H1 (cell line): ENCODE measurements around the gene DYDC2.

Experiments
- CHD1 ChIP-seq: IDR thresholded peaks from 2 replicates; pipeline ENCODE4 v1.6.1; 2012; ENCODE audit warnings: low read depth, low read length, improper control_type of control experiment
- CHD2 ChIP-seq: IDR thresholded peaks from 2 replicates; pipeline ENCODE4 v1.6.1; 2012; ENCODE audit warnings: low read length, improper control_type of control experiment
- CREB1 ChIP-seq: IDR thresholded peaks from 2 replicates; pipeline ENCODE4 v1.6.1; 2012; ENCODE audit warnings: inconsistent platforms
- EZH2 ChIP-seq: fragments of 200-600 bp; sonication (generic); IDR thresholded peaks from 2 replicates; pipeline ENCODE4 v1.7.1; 2012; ENCODE audit warnings: low read depth, mild to moderate bottlenecking, moderate library complexity, low read length, inconsistent platforms; ENCODE audit not compliant: severe bottlenecking
- POLR2A ChIP-seq, 2 experiments: IDR thresholded peaks; 1 replicate in 1 of 2; 2 replicates in 1 of 2; pipeline ENCODE4 v1.6.1; 2011; ENCODE audit warnings: low read depth in 2 of 2, low read length in 2 of 2, mild to moderate bottlenecking in 2 of 2; ENCODE audit errors: control extremely low read depth in 1 of 2
- POLR2AphosphoS5 ChIP-seq: IDR thresholded peaks from 2 replicates; pipeline ENCODE4 v1.6.1; 2011; ENCODE audit warnings: low read depth, low read length
- RXRA ChIP-seq: IDR thresholded peaks from 2 replicates; pipeline ENCODE4 v1.6.1; 2011; ENCODE audit warnings: low read depth, mild to moderate bottlenecking, low read length, moderate library complexity; ENCODE audit not compliant: insufficient read depth
- SIN3A ChIP-seq, 2 experiments: IDR thresholded peaks in 1 of 2; conservative IDR thresholded peaks in 1 of 2; 2 replicates each; pipeline ENCODE4 v1.6.1; 2011 to 2012; ENCODE audit warnings: low read length in 2 of 2, improper control_type of control experiment in 1 of 2, low read depth in 1 of 2, mild to moderate bottlenecking in 1 of 2
- SP1 ChIP-seq: IDR thresholded peaks from 2 replicates; pipeline ENCODE4 v1.6.1; 2011; ENCODE audit warnings: low read depth, low read length
- TAF1 ChIP-seq: IDR thresholded peaks from 2 replicates; pipeline ENCODE4 v1.6.1; 2011; ENCODE audit warnings: mild to moderate bottlenecking, low read depth, low read length
- TCF12 ChIP-seq: IDR thresholded peaks from 2 replicates; pipeline ENCODE4 v1.6.1; 2011; ENCODE audit warnings: low read depth, mild to moderate bottlenecking, low read length
- TF ChIP-seq, protein P1 (sequence below), 3 experiments: IDR thresholded peaks; 1 replicate in 2 of 3; 2 replicates in 1 of 3; pipeline versions ENCODE4 v1.5.1 to v1.6.1; 2011; ENCODE audit warnings: low read length in 3 of 3, mild to moderate bottlenecking in 3 of 3, inconsistent platforms in 2 of 3, low read depth in 1 of 3, moderate library complexity in 1 of 3; ENCODE audit not compliant: insufficient read depth in 1 of 3; ENCODE audit errors: control extremely low read depth in 1 of 3
- TF ChIP-seq, protein P2 (sequence below): fragments of 300-600 bp; sonication (generic); IDR thresholded peaks from 2 replicates; pipeline ENCODE4 v1.7.1; 2012; ENCODE audit warnings: low read length, moderate library complexity, mild to moderate bottlenecking, inconsistent platforms; ENCODE audit not compliant: insufficient replicate concordance

DNA sequence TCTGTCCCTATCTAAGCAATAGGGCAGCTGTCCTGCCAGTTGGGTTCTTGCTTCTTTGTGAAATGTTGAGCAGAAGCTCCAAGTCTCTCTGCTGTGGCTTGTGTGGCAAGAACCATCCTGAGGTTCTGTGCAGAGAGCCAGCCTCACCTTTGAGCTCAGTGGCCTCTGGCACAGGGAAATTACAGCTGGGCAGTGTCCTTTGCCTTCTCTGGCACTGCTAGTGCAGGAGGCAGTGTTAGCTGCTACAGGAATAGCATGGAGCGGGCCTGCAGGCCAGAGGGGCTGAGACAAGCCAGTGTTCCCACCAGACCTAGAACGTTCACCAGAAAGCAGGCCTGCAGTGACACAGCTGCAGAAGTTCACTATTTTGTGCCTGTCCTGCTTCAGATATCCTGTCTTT is 53.5 kb downstream of the DYDC2 start:
- TF ChIP-seq, protein P1, sequence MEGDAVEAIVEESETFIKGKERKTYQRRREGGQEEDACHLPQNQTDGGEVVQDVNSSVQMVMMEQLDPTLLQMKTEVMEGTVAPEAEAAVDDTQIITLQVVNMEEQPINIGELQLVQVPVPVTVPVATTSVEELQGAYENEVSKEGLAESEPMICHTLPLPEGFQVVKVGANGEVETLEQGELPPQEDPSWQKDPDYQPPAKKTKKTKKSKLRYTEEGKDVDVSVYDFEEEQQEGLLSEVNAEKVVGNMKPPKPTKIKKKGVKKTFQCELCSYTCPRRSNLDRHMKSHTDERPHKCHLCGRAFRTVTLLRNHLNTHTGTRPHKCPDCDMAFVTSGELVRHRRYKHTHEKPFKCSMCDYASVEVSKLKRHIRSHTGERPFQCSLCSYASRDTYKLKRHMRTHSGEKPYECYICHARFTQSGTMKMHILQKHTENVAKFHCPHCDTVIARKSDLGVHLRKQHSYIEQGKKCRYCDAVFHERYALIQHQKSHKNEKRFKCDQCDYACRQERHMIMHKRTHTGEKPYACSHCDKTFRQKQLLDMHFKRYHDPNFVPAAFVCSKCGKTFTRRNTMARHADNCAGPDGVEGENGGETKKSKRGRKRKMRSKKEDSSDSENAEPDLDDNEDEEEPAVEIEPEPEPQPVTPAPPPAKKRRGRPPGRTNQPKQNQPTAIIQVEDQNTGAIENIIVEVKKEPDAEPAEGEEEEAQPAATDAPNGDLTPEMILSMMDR (IDR thresholded peaks at IDR 0.05; ENCODE audit: control extremely low read depth in 1 of 3, insufficient read depth in 1 of 3, low read depth in 1 of 3, low read length in 3 of 3) = no peak
- no peak for TF ChIP-seq EZH2
- no peak for TF ChIP-seq POLR2AphosphoS5
- TF ChIP-seq SIN3A (conservative IDR thresholded peaks at IDR 0.05 in 1 of 2, IDR thresholded peaks at IDR 0.05 in 1 of 2; ENCODE audit: low read depth in 1 of 2, low read length in 2 of 2) = no peak
- TF ChIP-seq POLR2A (IDR thresholded peaks at IDR 0.05; ENCODE audit: control extremely low read depth in 1 of 2, low read depth in 2 of 2, low read length in 2 of 2) = no peak
- TF ChIP-seq SP1 = no peak
- TF ChIP-seq CREB1 = no peak
- TF ChIP-seq CHD2 = no peak
- no peak for TF ChIP-seq TAF1
- TF ChIP-seq CHD1 = no peak
- no peak for TF ChIP-seq RXRA
- TF ChIP-seq TCF12 = no peak
- TF ChIP-seq, protein P2, sequence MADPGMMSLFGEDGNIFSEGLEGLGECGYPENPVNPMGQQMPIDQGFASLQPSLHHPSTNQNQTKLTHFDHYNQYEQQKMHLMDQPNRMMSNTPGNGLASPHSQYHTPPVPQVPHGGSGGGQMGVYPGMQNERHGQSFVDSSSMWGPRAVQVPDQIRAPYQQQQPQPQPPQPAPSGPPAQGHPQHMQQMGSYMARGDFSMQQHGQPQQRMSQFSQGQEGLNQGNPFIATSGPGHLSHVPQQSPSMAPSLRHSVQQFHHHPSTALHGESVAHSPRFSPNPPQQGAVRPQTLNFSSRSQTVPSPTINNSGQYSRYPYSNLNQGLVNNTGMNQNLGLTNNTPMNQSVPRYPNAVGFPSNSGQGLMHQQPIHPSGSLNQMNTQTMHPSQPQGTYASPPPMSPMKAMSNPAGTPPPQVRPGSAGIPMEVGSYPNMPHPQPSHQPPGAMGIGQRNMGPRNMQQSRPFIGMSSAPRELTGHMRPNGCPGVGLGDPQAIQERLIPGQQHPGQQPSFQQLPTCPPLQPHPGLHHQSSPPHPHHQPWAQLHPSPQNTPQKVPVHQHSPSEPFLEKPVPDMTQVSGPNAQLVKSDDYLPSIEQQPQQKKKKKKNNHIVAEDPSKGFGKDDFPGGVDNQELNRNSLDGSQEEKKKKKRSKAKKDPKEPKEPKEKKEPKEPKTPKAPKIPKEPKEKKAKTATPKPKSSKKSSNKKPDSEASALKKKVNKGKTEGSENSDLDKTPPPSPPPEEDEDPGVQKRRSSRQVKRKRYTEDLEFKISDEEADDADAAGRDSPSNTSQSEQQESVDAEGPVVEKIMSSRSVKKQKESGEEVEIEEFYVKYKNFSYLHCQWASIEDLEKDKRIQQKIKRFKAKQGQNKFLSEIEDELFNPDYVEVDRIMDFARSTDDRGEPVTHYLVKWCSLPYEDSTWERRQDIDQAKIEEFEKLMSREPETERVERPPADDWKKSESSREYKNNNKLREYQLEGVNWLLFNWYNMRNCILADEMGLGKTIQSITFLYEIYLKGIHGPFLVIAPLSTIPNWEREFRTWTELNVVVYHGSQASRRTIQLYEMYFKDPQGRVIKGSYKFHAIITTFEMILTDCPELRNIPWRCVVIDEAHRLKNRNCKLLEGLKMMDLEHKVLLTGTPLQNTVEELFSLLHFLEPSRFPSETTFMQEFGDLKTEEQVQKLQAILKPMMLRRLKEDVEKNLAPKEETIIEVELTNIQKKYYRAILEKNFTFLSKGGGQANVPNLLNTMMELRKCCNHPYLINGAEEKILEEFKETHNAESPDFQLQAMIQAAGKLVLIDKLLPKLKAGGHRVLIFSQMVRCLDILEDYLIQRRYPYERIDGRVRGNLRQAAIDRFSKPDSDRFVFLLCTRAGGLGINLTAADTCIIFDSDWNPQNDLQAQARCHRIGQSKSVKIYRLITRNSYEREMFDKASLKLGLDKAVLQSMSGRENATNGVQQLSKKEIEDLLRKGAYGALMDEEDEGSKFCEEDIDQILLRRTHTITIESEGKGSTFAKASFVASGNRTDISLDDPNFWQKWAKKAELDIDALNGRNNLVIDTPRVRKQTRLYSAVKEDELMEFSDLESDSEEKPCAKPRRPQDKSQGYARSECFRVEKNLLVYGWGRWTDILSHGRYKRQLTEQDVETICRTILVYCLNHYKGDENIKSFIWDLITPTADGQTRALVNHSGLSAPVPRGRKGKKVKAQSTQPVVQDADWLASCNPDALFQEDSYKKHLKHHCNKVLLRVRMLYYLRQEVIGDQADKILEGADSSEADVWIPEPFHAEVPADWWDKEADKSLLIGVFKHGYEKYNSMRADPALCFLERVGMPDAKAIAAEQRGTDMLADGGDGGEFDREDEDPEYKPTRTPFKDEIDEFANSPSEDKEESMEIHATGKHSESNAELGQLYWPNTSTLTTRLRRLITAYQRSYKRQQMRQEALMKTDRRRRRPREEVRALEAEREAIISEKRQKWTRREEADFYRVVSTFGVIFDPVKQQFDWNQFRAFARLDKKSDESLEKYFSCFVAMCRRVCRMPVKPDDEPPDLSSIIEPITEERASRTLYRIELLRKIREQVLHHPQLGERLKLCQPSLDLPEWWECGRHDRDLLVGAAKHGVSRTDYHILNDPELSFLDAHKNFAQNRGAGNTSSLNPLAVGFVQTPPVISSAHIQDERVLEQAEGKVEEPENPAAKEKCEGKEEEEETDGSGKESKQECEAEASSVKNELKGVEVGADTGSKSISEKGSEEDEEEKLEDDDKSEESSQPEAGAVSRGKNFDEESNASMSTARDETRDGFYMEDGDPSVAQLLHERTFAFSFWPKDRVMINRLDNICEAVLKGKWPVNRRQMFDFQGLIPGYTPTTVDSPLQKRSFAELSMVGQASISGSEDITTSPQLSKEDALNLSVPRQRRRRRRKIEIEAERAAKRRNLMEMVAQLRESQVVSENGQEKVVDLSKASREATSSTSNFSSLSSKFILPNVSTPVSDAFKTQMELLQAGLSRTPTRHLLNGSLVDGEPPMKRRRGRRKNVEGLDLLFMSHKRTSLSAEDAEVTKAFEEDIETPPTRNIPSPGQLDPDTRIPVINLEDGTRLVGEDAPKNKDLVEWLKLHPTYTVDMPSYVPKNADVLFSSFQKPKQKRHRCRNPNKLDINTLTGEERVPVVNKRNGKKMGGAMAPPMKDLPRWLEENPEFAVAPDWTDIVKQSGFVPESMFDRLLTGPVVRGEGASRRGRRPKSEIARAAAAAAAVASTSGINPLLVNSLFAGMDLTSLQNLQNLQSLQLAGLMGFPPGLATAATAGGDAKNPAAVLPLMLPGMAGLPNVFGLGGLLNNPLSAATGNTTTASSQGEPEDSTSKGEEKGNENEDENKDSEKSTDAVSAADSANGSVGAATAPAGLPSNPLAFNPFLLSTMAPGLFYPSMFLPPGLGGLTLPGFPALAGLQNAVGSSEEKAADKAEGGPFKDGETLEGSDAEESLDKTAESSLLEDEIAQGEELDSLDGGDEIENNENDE = no peak
